GM19240 (cell line): ENCODE data around the gene TSKU.
"Not testable (repeated sequence)": the region's sequence is repeated elsewhere in the genome, so short reads cannot be mapped to it uniquely, and the experiment has no call there.

Source experiments
- DNase-seq: peaks from one replicate; pipeline ENCODE4 v3.0.0; 2011; ENCODE audit warnings: low spot score; ENCODE audit not compliant: insufficient read length

The TSKU gene

DNA sequence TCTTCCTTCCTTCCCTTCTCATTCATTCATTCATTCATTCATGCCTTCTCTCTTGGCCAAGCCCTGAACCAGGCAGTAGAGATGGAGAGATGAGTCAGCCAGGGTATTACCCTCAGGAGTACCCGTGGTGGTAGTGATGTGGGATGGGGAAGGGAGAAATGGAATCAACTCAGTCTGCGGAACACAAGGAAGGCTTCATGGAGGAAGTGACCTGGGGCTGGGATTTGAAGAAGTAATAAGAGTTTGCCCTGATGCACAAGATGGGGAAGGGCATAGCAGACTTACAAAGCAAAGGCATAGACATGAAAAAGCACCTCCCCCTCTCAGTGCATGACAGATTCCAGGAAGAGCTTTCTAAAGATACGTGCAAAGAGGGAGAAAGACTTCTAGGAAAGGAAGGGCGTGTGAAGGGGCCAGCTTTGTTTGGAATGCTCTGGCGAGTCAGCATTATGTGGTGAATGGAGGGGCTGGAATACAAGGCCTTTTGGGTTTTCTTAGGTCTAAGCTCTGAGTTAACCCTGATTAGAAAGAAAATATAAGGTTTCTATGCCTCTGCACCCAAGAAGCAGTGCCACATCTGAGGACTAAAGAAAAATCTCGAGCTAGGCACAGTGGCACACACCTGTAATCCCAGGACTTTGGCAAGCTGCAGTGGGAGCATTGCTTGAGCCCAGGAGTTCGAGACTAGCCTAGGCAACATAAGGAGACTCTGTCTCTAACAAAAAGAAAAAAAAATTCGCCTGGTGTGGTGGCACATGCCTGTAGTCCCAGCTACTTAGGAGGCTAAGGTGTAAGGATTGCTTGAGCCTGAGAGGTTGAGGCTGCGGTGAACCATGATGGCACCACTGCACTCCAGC lies 41.2 kb downstream of the TSKU start:
- no peak for DNase-seq

DNA sequence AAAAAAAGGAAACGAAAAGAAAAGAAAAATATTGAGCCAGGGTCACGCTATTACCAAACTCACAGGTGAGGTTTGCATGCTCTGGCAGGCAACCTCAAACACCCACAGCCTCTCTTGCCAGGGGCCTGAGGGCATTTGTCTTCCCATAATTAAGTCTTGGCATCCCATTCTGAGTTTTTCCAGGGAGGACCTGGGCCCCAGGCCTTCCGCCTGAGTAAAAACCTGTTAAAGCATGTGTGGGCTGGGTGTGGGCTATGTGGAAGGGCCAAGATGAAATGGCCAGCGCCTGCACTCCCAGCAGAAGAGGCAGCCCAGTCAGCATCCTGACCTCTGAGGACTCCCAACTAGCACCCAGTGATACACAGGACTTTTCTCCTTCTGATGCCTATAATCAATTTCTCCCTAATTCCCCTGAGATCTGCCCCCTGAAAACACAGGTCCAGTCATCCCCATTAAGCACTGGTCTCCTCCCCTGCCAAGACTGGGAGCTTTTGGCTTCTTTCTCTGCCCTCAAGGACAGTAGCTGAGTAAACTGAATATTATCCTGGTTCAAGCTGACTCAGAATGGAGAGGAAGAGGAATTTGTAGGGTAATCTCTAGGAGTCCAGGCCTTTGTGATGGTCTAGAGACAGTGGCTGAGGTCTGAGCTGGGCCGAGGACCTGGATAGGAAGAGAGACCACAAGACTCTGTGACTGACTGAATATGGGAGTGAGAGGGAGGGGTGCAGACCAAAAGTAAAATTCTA lies 42.0 kb downstream of the TSKU start:
- DNase-seq, result no peak

DNA sequence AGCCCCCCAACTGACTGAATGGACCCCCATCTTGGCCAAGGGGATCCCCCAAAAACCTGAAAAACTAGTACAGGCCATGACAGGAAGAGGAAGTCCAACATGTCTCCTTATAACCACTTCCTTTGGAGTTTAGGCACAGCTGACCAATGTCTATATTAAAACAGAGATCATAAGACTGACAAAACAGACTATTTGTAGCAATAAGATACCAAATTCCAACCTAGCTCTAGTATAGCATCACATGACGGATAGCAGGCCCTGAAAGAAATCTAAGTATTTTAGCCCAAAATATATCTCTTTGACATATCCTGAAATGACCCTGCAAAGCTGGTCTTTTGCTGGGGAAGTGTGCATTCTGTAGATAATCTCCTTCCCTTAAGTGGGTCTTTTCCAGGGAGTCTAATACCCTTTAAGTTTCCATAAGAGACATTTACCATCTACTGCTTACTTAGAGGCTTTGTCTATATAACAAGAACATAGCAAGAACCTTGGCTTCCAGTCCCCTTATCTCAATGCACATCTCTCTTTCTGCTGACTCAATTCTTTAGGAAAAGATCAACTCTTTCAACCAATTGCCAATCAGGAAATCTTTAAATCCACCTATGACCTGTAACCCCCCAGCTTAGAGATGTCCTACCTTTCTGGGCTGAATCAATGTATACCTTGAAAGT lies 42.7 kb downstream of the TSKU start:
- no peak for DNase-seq

DNA sequence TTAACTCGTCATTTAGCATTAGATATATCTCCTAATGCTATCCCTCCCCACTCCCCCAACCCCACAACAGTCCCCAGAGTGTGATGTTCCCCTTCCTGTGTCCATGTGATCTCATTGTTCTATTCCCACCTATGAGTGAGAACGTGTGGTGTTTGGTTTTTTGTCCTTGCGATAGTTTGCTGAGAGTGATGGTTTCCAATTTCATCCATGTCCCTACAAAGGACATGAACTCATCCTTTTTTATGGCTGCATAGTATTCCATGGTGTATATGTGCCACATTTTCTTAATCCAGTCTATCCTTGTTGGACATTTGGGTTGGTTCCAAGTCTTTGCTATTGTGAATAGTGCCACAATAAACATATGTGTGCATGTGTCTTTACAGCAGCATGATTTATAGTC lies 43.4 kb downstream of the TSKU start:
- not testable (repeated sequence) for DNase-seq

DNA sequence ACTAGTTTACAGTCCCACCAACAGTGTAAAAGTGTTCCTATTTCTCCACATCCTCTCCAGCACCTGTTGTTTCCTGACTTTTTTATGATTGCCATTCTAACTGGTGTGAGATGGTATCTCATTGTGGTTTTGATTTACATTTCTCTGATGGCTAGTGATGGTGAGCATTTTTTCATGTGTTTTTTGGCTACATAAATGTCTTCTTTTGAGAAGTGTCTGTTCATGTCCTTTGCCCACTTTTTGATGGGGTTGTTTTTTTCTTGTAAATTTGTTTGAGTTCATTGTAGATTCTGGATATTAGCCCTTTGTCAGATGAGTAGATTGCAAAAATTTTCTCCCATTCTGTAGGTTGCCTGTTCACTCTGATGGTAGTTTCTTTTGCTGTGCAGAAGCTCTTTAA lies 43.8 kb downstream of the TSKU start:
- DNase-seq, result not testable (repeated sequence)

DNA sequence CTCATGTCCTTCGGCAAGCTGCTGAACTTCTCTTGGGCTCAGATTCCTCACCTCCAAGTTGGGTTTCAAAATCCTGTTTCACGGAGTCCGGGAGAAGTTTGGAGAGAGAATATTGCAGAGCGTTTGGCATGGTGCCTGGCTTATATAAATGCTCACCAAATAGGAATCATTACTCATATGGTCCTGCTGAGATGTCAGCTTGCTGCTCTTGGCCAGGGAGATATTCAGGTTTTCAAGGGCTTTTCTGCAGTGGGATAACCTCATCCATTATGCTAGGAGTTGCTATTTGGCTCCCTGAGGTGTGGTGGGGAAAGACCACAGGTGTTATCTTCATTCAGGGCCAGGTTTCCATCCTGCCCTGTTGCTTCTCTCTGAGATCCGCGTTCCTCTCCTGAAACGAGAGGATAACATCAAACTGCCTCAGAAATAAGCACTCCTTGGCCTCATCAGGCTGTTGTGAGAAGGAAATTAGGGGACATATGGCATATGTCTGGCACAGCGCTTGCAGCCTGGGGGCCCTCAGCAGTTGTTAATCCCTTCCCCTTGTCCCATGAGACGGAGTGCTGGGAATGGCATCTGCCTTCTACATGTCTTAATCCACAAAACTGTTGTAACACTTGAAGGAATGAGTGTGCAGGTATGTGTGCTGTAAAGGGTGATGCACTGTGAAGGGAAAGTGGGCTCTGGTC lies 47.6 kb downstream of the TSKU start:
- no peak for DNase-seq

DNA sequence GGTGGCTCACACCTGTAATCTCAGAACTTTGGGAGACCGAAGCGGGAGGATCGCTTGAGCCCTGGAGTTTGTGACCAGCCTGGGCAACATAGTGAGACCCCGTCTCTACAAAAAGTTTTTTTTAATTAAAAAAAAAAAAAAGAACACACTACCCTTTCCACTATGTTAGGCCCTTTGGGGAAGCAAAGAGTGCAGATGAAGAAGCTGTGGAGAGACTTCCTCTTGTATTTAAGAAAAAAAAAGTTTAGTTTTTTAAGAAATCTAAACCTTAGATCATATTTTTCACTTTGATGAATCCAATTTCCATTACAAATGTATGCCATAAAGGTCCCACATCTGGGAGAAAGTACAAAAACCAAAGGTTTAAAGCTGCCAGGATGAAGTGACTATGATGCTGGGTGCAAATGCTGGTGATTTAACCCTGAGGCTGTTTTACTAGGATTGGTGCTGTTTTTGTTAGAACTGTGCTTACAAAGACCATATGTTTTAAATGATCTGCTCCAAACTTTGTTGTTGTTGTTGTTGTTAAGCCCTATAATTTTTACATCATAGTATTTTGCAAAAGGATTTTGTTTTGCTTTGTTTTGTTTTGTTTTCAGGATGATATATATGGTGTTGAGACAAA lies 48.6 kb downstream of the TSKU start:
- no peak for DNase-seq

DNA sequence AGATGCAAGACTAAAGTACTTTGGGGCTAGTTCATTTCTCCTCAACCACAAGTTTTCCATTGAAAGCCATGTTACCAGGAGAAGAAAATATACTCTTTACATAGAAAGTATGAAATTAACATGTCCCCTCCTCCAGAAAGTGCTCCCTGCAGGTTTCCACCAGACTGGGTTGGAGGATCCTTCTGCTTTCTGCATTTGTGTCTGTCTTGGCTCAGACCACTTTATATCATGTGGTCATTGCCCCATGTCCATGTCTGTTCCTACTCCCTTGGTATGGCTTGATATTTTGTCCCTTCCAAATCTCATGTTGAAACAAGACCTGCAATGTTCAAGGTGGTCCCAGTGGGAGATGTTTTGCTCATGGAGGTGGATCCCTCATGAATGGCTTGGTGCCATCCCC lies 49.2 kb downstream of the TSKU start:
- DNase-seq, result no peak

DNA sequence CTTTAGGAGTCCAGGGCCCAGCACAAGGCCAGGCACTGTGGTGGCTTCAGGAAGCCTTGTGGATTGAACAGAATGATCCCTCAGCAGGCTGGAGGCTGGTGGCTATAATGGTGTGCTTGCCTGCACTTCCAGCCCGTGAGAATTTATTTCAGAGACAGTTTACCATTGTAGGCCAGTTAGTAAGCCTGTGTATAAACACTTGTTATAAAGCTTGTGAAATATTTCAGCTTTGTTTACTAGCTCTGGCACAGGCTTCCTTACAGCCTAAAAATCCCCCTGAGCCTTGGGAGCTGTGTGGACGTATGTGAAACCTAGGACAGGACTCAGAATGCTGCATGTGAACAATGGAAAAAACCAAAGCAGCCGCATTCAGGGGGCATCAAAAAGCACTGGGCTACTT lies 51.0 kb downstream of the TSKU start:
- no peak for DNase-seq

DNA sequence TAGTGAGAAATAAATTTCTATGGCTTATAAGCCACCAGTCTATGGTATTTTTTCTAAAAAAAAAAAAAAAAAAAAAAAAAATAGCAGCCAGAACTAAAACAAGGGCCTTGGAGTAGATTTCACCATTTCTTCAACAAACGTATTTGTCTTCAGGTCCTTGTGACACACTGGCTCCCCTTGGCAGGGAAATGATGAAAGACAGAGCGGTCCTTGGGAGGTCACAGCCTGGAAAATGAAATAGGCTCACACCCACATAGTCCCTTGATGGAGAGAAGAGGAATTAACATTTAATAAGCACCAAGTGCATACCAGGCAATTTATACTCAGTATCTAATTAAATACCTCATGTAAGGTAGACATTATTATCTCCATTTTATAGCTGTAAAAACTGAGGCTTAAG lies 51.9 kb downstream of the TSKU start:
- no peak for DNase-seq

DNA sequence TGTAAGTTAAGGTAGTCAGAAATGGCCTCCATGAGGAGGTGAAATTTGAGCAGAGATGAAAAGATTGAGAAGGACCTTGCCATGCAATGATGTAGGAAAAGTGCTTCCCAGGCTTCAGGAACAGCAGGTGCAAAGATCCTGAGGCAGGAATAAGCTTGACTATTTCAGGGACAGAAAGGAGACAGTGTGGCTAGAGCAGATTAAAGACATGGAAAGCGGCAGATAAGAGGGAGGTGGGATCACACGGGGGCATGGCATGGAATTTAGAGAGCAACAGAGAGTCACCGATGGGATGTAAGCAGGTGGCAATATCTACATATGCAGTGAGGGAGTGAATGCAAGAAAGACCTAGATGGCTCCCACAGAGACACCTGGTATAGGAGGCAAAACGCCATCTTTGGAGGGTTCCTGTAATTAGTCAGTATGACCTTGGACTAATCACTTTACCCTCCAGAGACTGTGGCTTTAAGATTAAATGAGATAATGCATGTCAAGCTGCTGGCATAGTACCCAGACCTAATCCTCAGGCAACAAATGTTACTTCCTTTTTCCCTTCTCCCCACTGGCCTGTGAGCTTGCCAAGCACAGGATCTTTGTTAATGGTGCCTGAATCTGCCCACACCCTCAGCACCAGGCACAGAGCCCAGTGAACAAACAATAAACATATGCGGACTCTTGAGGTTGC lies 52.9 kb downstream of the TSKU start:
- no peak for DNase-seq

DNA sequence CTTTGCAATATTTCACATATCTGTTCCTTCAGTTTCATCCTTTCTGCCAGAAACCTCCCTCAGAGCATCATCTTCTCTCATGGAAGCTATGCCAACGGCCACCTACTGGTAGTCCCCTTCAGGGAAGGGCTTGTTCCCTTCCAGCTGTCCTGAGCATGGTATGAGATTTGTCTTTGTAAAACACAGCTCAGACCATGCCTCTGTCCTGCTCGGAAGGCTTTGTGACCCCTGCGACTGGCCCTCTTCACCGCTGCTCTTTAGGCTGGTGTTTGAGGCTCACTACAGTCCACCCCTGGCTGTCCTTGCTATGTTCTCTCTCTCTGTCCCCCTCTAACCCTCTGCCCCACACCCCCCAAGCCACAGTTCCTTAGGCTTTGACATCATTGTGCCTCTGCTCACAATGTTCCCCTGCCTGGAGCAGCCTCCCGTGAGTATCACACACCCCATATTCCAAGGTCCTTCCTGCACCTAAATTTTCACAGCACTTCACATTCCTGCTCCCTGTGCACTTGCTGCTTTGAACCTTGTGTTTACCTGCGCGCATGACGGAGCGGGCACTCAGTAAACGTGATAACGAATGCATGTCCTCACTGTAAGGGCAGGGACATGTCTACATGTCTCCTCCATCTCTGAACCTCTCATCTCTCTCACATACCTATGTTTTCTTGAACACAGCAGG lies 53.6 kb downstream of the TSKU start:
- no peak for DNase-seq

DNA sequence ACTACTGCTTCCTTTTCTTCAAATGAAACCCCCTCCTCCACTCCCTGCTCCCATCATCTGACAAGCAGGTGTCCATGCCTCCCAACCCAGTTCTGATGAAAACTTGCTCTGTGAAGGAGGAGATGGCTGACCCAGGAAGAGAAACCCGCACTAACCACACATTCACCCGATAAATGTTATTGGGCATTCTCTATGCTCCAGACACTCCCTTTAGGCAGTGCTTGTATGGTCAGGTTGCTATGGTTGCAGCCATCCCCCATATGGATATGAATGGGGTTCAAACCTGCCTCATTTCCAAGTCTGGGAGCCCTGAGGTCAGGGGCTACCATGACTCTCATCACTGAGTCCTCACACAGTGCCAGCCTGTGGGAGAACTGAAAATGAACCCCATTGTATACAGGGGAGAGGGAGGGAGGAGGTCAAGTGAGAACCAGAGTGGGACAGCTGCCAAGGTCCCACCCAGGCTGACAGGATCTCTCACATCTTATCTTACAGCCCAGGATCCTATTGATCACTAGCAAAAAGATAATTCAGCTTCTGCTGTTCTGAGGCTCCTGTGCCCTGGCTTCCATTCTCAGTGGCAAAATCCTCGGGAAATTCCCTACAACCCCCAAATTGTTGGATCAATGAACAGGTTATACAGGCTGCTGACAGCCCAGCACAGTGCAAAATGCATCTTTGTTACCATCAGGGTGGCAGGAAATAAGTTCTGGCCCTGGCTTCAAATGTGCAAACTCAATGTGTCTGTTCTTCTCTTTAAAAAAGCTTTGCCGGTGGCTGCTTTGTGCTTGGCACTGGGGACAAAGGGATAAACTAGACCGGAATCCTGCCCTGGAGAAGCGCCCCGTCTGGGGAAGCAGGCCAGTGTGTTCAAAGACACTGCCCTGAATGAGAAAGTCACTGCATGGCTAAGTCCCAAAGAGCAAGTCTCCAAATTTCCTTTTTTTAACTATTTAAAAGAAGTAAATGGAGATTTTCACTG lies 54.8 kb downstream of the TSKU start:
- DNase-seq, result no peak

DNA sequence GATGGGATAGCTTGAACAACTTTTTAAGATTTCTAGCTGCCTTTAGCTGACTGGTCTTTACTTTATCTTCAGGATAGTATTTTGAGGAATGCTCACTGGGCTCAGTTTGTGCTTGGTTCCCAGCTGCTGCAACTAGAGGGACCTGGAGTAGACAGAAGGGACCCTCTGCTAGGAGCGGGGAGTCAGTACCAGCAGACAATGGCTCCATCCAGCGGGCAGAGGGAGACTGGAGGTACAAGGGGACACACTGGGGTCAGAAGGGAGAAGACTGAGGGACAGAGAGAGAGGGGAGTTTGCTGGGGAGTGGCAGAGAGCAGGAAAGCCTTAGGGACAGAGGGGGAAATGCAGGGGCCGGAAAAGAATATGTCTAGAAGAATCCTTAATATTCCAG lies 55.5 kb downstream of the TSKU start:
- DNase-seq, result no peak

DNA sequence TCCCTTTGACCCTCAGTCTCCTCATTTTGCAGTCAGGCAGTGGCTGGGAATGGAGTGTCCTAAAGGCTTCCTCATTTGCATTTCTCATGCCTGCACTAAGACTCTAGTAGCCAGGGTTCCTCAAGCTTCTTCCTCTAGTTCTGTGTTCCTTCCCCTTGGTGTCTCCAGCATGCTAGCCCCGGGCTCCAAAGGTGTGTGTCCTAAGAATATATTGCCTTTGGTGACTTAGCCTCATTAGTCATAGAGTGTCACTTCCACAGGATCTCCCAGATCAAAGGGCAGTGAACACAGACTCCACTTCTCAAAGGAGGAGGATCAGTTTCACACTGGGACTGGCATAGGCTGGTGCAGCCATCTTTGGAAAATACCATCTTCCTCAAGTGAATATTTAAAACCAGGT lies 56.2 kb downstream of the TSKU start:
- DNase-seq, result no peak

DNA sequence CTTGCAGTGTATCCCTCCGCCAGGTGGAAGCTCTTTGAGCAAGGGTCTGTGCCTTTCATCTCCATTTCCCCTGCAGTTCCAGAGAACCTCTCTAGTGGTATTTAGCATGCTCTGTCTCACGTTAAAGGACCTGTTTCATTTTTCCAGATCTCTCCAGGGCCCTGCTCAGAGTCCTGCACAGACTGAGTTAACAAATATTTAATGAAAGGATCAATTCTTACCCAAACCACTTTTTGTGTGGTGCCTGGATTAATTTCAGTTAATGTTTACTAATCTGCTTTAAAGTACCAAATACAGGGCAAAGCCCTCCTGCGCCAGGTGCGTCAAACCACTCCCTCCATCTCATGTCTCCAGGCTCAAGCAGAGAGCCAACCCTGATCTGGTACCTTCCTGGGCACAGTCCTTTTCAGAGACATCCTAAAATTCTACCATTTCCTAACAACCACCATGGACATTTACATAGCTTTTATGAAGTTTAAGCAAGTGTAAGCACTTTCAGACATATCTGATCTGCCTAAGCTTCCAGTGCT lies 58.8 kb downstream of the TSKU start:
- DNase-seq, result no peak

DNA sequence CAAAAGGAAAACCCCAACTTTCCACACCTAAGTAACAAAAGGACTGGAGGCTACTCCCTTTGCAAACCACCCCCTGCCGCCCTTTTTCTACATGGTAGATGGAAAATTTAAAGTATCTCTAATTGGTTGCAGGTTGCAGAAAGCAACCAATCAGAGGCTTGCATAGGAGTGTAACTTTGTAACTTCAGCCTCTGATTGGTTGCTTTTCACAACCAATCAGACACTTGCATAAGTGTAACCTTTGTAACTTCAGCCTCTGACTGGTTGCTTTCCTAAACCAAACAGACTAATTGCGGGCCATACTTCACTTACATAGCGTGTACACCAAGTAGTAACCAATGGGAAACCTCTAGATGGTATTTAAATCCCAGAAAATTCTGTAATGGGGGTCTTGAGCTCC lies 60.8 kb downstream of the TSKU start:
- no peak for DNase-seq

DNA sequence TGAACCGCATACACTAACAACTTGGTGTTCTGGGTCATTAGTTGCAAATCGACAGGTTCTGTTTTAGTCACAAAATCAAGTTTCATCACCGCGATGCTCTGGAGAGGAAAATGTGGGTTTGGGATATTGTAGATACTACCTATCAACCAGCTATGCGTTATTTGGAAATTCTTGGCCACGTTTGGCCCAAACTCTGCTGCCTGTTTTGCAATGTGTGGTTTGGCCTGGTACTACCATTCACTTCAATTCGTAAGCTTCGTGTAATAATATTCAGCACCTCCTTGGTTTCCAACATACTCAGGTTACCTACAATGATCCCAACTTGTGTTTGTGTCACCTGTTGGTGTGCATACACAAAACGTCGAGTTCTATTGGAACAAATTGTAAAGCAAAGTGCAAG lies 61.4 kb downstream of the TSKU start:
- no peak for DNase-seq

DNA sequence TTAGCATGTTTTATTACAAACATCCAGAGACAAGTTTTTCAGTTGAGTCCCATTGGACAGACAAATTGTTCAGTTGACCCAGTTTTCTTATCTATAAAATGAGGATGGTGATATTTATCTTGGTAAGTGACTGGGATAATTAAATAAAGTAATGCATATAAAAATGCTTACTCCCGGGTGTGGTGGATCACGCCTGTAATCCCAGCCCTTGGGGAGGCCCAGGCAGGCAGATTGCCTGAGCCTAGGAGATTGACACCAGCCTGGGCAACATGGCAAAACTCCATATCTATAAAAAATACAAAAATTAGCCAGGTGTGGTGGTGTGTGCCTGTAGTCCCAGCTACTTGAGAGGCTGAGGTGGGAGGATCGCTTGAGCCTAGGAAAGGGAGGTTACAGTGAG lies 61.9 kb downstream of the TSKU start:
- no peak for DNase-seq
